Right lobe of liver (tissue), 6 donors: ENCODE data around the gene FNTB. TPM values are rescaled to one million over a fixed set of nuclear protein-coding genes. Genes with fewer than 3 reads are reported as not detected.

Source experiments
- ATAC-seq, 4 donors: fragments of 200-7000 bp; cut with Tn5 transposase; one replicate each; pipeline ENCODE4 v1.9.1; 2020; ENCODE audit warnings: mild to moderate bottlenecking in 4 of 4, moderate library complexity in 4 of 4
- DNase-seq, 3 donors: peaks; one replicate each; pipeline ENCODE4 v3.0.0-alpha.2; 2020
- H3K27ac ChIP-seq, 3 donors: fragments of 200-600 bp; one replicate each; pipeline ENCODE4 v1.8.0; 2022
- H3K27me3 ChIP-seq, 2 donors: fragments of 200-600 bp; one replicate each; pipeline ENCODE4 v1.8.0; 2022
- H3K36me3 ChIP-seq, 4 donors: fragments of 200-600 bp; sonication (generic) in 1 of 4; one replicate each; pipeline versions ENCODE4 v1.5.1 to v1.8.0; 2017 to 2022; ENCODE audit warnings: control low read depth in 1 of 4
- H3K4me1 ChIP-seq, 4 donors: fragments of 200-600 bp; sonication (generic) in 1 of 4; one replicate each; pipeline versions ENCODE4 v1.5.1 to v1.8.0; 2017 to 2022; ENCODE audit warnings: control low read depth in 1 of 4
- H3K4me3 ChIP-seq, 3 donors: fragments of 200-600 bp; one replicate each; pipeline ENCODE4 v1.8.0; 2022
- H3K9me3 ChIP-seq, 4 donors: fragments of 200-600 bp; sonication (generic) in 1 of 4; one replicate each; pipeline versions ENCODE4 v1.5.1 to v1.8.0; 2017 to 2022; ENCODE audit warnings: control low read depth in 1 of 4
- CTCF ChIP-seq, 4 donors: fragments of 200-600 bp in 3 of 4; fragments of 450-650 bp in 1 of 4; IDR thresholded peaks; one replicate each; pipeline versions ENCODE4 v1.5.1 to v1.8.0; 2016 to 2022; ENCODE audit warnings: antibody characterized with exemption in 4 of 4, mild to moderate bottlenecking in 2 of 4
- POLR2A ChIP-seq: fragments of 450-650 bp; IDR thresholded peaks from one replicate; pipeline ENCODE4 v1.6.1; 2017; ENCODE audit warnings: antibody characterized with exemption, mild to moderate bottlenecking
- WGBS: methylation state at CpG from one replicate; pipeline ENCODE4 v1.1.6; 2018; ENCODE audit warnings: low coverage, low lambda C conversion rate; ENCODE audit not compliant: insufficient coverage; ENCODE audit errors: missing lambda C conversion rate; 5-methylcytosine and 5-hydroxymethylcytosine counted together
- intact Hi-C, 2 donors: fragments of 100-400 bp; cut with DNase I; formaldehyde crosslinking; loops; one replicate each; pipeline versions ENCODE4 v1.11.2 to v1.14.1; 2022
- total RNA-seq, 6 experiments: library from RNA; depleted of rRNA in 2 of 6; stranded (reverse); fragments of >200 nt in 2 of 6; fragmentation: NEBNext Ultra II Directional in 3 of 6; extraction: Animal tissue kit (Norgen Biotek cat#: 25700) in 3 of 6; gene quantifications; one replicate each; pipeline versions ENCODE4 v1.1.0 to v1.2.4, GENCODE V29; 2016 to 2023
- donor health status: DM: no; HTN: yes; CAD: no.
- donor health status: DM: no; HTN: no; CAD: no.
- donor health status: DM: no; HTN: no; CAD: no.
- donor health status: DM: no; HTN: yes; CAD: no.
- donor health status: DM: no; HTN: yes; CAD: no.

The FNTB gene
- total RNA-seq, 6 experiments from 2014 or later = 6.1 to 19.2 (median 9.0) TPM

- peak; percentile 93 to 96 (median 96) for ATAC-seq
- 18% methylated on average over 4 of the region's 4 CpGs for WGBS
- H3K9me3 ChIP-seq = no peaks in the 10 kb centered on the region
Measured at GRCh38 chr14:65035049-65035448, 48.4 kb downstream of the FNTB start.

GRCh38 chr14:65038966-65039365 is 52.3 kb downstream of the FNTB start:
- H3K9me3 ChIP-seq = no peaks in the 10 kb centered on the region
- intact Hi-C loops = no loop called here
- H3K36me3 ChIP-seq = peaks cover 0 to 15% (median 0%) of the 10 kb centered on the region in 4 donors
- WGBS = 55% methylated on average over 2 of the region's 2 CpGs
- TF ChIP-seq POLR2A (no peak), CTCF (IDR thresholded peaks at IDR 0.05) (no peak)
- ATAC-seq (no peak), DNase-seq (no peak)
- H3K27ac ChIP-seq = no peak overlapping the region
- H3K4me3 ChIP-seq = no peak overlapping the region
- no peaks in the 10 kb centered on the region for H3K27me3 ChIP-seq
- peaks cover 0 to 12% (median 4%) of the 10 kb centered on the region in 4 donors for H3K4me1 ChIP-seq

More at GRCh38 chr14:65035049-65035448, 48.4 kb downstream of the FNTB start:
- H3K27me3 ChIP-seq = no peaks in the 10 kb centered on the region
- no peak for TF ChIP-seq CTCF (IDR thresholded peaks at IDR 0.05)
- no peak for TF ChIP-seq POLR2A
- H3K36me3 ChIP-seq = no peaks in the 10 kb centered on the region
- H3K4me1 ChIP-seq = peaks cover 0 to 23% (median 4%) of the 10 kb centered on the region in 4 donors
- intact Hi-C loops = no loop called here
- peak; percentile 92 to 97 (median 93) for DNase-seq
- peak overlapping the region; percentile 67 to 78 (median 68) for H3K27ac ChIP-seq
- H3K4me3 ChIP-seq = peak overlapping the region in 1 of 3 donors; percentile 8

GRCh38 chr14:65040666-65041433 is 54.2 kb downstream of the FNTB start:
- peak in 1 of 3 donors; percentile 33 for DNase-seq
- WGBS = 96% methylated on average over 9 of the region's 9 CpGs
- no peak for TF ChIP-seq POLR2A
- no peak for TF ChIP-seq CTCF (IDR thresholded peaks at IDR 0.05)
- no peak overlapping the region for H3K4me3 ChIP-seq
- no peaks in the 10 kb centered on the region for H3K9me3 ChIP-seq
- no peaks in the 10 kb centered on the region for H3K27me3 ChIP-seq
- no peak overlapping the region for H3K27ac ChIP-seq
- intact Hi-C loops = no loop called here
- H3K36me3 ChIP-seq = peaks cover 0 to 15% (median 0%) of the 10 kb centered on the region in 4 donors
- peaks cover 0 to 1% (median under 1%) of the 10 kb centered on the region in 4 donors for H3K4me1 ChIP-seq
- ATAC-seq = no peak

DNA sequence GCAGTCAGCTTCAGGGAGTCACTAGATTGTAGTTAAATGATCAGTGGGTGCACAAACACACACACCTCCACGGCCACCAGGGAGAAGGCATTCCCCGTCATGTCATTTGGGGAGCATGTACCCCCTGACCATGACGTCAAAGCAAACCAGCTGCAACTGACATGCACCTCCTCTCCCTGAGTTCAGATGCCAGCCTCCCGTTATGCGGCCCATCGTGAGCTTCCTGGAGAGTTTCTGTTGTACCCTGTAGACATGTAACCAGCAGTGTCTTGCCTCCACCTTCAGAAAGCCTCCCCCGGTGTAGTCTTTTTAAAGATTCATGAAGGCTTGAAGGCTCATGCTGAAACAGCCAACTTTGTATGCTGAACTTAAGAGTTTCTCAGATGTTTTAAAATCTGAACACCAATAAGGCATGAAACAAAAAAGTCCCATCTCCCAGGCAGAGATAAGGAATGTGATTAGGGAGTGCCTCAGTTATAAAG is 54.8 kb downstream of the FNTB start:
- Histone ChIP-seq H3K4me1 (no peaks in the 10 kb centered on the region), H3K9me3 (no peaks in the 10 kb centered on the region), H3K27ac (no peak overlapping the region), H3K27me3 (no peaks in the 10 kb centered on the region), H3K36me3 (peaks cover 0 to 15% (median 0%) of the 10 kb centered on the region in 4 donors), H3K4me3 (no peak overlapping the region)
- TF ChIP-seq CTCF (IDR thresholded peaks at IDR 0.05) (no peak), POLR2A (no peak)
- DNase-seq (no peak), ATAC-seq (no peak)
- 91% methylated on average over 4 of the region's 7 CpGs for WGBS
- intact Hi-C loops = no loop called here
